Left ventricle myocardium inferior (tissue), 1 donor: ENCODE results near the gene KRTCAP3. TPM values are rescaled to one million over a fixed set of nuclear protein-coding genes. Genes with fewer than 3 reads are reported as not detected.
A peak's percentile ranks its signal among the peaks of the same experiment; 100 is the strongest.

Experiments used
- DNase-seq: peaks from one replicate; pipeline ENCODE4 v3.0.0-alpha.2; 2020
- H3K27ac ChIP-seq: fragments of 200-600 bp; replicated peaks from 2 replicates; pipeline ENCODE4 v1.8.0; 2021
- H3K27me3 ChIP-seq: fragments of 200-600 bp; 2 replicates; pipeline ENCODE4 v1.8.0; 2021; ENCODE audit warnings: low read depth
- H3K36me3 ChIP-seq: fragments of 200-600 bp; 2 replicates; pipeline ENCODE4 v1.8.0; 2021
- H3K4me1 ChIP-seq: fragments of 200-600 bp; 2 replicates; pipeline ENCODE4 v1.8.0; 2021
- H3K4me3 ChIP-seq: fragments of 200-600 bp; 2 replicates; pipeline ENCODE4 v1.8.0; 2021; ENCODE audit warnings: mild to moderate bottlenecking, moderate library complexity
- H3K9me3 ChIP-seq: fragments of 200-600 bp; replicated peaks from 2 replicates; pipeline ENCODE4 v1.8.0; 2021
- intact Hi-C: fragments of 100-400 bp; cut with micrococcal nuclease; formaldehyde crosslinking; loops from one replicate; pipeline ENCODE4 v1.11.0; 2022
- long read RNA-seq: library from polyadenylated mRNA; unstranded; transcript quantifications from one replicate; pipeline ENCODE4 v2.0.0, GENCODE V29; 2021
- total RNA-seq: library from RNA; stranded (reverse); fragmentation: NEBNext Ultra II Directional; extraction: Animal tissue kit (Norgen Biotek cat#: 25700); gene quantifications from one replicate; pipeline ENCODE4 v1.2.1, GENCODE V29; 2021
- TF ChIP-seq, protein P1 (sequence below): fragments of 200-600 bp; IDR thresholded peaks from 2 replicates; pipeline ENCODE4 v1.8.0; 2021; ENCODE audit warnings: antibody characterized with exemption, mild to moderate bottlenecking, borderline replicate concordance
- donor health status: DM: no; HTN: yes; CAD: no; lungs with severe emphysema.

The KRTCAP3 gene, protein sequence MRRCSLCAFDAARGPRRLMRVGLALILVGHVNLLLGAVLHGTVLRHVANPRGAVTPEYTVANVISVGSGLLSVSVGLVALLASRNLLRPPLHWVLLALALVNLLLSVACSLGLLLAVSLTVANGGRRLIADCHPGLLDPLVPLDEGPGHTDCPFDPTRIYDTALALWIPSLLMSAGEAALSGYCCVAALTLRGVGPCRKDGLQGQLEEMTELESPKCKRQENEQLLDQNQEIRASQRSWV
- 0.63 TPM for total RNA-seq
- long read RNA-seq, result 0 reads

DNA sequence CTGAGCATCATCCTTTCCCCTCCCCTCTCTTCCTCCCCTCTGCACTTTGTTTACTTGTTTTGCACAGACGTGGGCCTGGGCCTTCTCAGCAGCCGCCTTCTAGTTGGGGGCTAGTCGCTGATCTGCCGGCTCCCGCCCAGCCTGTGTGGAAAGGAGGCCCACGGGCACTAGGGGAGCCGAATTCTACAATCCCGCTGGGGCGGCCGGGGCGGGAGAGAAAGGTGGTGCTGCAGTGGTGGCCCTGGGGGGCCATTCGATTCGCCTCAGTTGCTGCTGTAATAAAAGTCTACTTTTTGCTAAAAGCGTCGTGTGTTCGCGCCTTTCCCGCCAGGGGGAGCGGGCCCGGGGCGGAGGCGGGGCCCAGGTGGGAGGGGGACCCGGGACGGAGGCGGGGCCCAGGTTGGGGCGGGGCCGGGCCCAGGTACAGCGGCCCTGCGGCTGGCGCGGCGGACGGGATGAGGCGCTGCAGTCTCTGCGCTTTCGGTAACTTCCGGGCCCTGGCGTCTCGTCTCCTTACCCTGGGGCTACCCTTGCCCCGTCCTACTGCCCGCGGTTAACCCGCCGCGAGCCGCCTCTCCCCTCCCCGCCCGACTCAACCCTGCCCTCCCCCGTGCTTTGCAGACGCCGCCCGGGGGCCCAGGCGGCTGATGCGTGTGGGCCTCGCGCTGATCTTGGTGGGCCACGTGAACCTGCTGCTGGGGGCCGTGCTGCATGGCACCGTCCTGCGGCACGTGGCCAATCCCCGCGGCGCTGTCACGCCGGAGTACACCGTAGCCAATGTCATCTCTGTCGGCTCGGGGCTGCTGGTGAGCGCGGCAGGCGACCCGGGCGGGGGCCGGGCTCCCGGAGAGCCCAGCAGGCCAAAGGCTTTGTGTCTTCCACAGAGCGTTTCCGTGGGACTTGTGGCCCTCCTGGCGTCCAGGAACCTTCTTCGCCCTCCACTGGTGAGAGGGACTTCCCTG is at the start of gene KRTCAP3:
Gene KRTCAP3 (plus strand): TSS at position 424 of the 962 bp plus-strand sequence. CDS start 32 bp downstream, at position 456.
- no peak within 1 kb of the TSS for H3K27ac ChIP-seq
- TF ChIP-seq, protein P1, sequence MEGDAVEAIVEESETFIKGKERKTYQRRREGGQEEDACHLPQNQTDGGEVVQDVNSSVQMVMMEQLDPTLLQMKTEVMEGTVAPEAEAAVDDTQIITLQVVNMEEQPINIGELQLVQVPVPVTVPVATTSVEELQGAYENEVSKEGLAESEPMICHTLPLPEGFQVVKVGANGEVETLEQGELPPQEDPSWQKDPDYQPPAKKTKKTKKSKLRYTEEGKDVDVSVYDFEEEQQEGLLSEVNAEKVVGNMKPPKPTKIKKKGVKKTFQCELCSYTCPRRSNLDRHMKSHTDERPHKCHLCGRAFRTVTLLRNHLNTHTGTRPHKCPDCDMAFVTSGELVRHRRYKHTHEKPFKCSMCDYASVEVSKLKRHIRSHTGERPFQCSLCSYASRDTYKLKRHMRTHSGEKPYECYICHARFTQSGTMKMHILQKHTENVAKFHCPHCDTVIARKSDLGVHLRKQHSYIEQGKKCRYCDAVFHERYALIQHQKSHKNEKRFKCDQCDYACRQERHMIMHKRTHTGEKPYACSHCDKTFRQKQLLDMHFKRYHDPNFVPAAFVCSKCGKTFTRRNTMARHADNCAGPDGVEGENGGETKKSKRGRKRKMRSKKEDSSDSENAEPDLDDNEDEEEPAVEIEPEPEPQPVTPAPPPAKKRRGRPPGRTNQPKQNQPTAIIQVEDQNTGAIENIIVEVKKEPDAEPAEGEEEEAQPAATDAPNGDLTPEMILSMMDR, result peak; percentile 9
- H3K4me3 ChIP-seq, result peak within 1 kb of the TSS; percentile 14
- no peaks in the 10 kb centered on the region for H3K9me3 ChIP-seq
- peaks cover 7% of the 10 kb centered on the region for H3K4me1 ChIP-seq
- intact Hi-C loops, result no loop called here
- H3K36me3 ChIP-seq, result peaks cover 71% of the 10 kb centered on the region
- DNase-seq, result no peak
- no peaks in the 10 kb centered on the region for H3K27me3 ChIP-seq

GRCh38 chr2:27393225-27393624 is 49.0 kb upstream of the KRTCAP3 start:
- DNase-seq, result no peak
- TF ChIP-seq, protein P1, result no peak
- intact Hi-C loops, result no loop called here
- Histone ChIP-seq H3K27me3 (no peaks in the 10 kb centered on the region), H3K27ac (no peak overlapping the region), H3K9me3 (no peaks in the 10 kb centered on the region), H3K4me1 (no peaks in the 10 kb centered on the region), H3K4me3 (no peak overlapping the region), H3K36me3 (peaks cover 6% of the 10 kb centered on the region)

- no peaks in the 10 kb centered on the region for H3K27me3 ChIP-seq
- H3K27ac ChIP-seq, result no peak overlapping the region
- H3K4me1 ChIP-seq, result no peaks in the 10 kb centered on the region
- DNase-seq, result no peak
- H3K9me3 ChIP-seq, result no peaks in the 10 kb centered on the region
- intact Hi-C loops, result no loop called here
- TF ChIP-seq, protein P1, result no peak
- no peaks in the 10 kb centered on the region for H3K36me3 ChIP-seq
- H3K4me3 ChIP-seq, result no peak overlapping the region
Observed at GRCh38 chr2:27398962-27399361, 43.2 kb upstream of the KRTCAP3 start.

DNA sequence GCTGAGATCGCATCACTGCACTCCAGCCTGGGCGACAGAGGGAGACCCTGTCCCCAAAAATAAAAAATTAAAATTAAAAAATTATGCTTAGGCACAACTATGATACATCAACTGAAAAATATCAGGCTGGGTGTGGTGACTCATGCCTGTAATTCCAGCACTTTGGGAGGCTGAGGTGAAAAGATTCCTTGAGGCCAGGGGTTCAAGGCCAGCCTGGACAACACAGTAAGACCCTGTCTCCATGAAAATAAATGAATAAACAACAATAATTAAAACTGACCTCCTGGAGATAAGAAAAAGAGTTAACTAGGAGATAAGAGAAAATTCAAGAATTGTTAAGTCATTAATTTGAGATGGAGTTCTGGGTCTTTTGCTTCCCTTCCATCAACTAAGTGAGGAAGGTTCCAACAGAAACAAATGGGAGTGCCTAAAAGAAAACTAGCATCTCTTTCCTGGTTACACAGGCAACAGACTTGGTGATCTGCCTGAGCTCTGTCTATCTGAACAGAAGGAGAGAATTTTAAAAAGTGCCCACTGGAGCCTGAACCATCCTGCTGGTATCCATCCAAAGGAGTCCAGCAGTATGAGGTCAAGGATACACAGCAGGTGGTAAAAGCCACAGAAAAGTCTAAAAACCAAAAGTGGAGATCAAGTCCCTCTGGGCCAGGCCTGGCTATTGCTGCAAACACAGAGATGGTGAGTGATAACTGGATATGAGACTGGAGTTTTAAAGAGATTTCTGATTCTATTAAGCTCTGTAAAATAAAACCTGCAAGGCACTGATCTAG is 41.6 kb upstream of the KRTCAP3 start:
- Histone ChIP-seq H3K27ac (no peak overlapping the region), H3K27me3 (no peaks in the 10 kb centered on the region), H3K36me3 (peaks cover 4% of the 10 kb centered on the region), H3K4me1 (no peaks in the 10 kb centered on the region), H3K4me3 (no peak overlapping the region), H3K9me3 (no peaks in the 10 kb centered on the region)
- intact Hi-C loops, result no loop called here
- TF ChIP-seq, protein P1, result no peak
- no peak for DNase-seq
